GM23338 (cell line): ENCODE measurements around the gene GPC5. TPM values are rescaled to one million over a fixed set of nuclear protein-coding genes. Genes with fewer than 3 reads are reported as not detected.

Experiments
- ATAC-seq: fragments of 200-7000 bp; cut with Tn5 transposase; 3 replicates; pipeline ENCODE4 v1.9.1; 2020
- DNase-seq: peaks from one replicate; pipeline ENCODE4 v3.0.0-alpha.2; 2015; ENCODE audit warnings: low spot score
- H2AFZ ChIP-seq: fragments of 200-600 bp; sonication (generic); 2 replicates; pipeline ENCODE4 v1.8.0; 2016; ENCODE audit warnings: antibody characterized with exemption, mild to moderate bottlenecking, moderate library complexity
- H3F3A ChIP-seq: fragments of 200-600 bp; sonication (generic); replicated peaks from 2 replicates; pipeline ENCODE4 v1.8.0; 2017; ENCODE audit warnings: antibody characterized with exemption, mixed run types, low read depth
- H3K27ac ChIP-seq: fragments of 200-600 bp; sonication (generic); 2 replicates; pipeline ENCODE4 v1.6.1; 2016; ENCODE audit warnings: low read depth
- H3K27me3 ChIP-seq: fragments of 200-600 bp; sonication (generic); 2 replicates; pipeline ENCODE4 v1.8.0; 2016; ENCODE audit warnings: mild to moderate bottlenecking, mixed run types, moderate library complexity; ENCODE audit not compliant: insufficient read depth
- H3K36me3 ChIP-seq: fragments of 200-600 bp; sonication (generic); 2 replicates; pipeline ENCODE4 v1.8.0; 2016; ENCODE audit warnings: mild to moderate bottlenecking; ENCODE audit not compliant: insufficient read depth
- H3K4me1 ChIP-seq: fragments of 200-600 bp; sonication (generic); 2 replicates; pipeline ENCODE4 v1.8.0; 2016; ENCODE audit warnings: mild to moderate bottlenecking, moderate library complexity; ENCODE audit not compliant: insufficient read depth
- H3K4me2 ChIP-seq: fragments of 200-600 bp; sonication (generic); 2 replicates; pipeline ENCODE4 v1.7.1; 2017; ENCODE audit warnings: mixed run types
- H3K4me3 ChIP-seq: fragments of 200-600 bp; sonication (generic); 2 replicates; pipeline ENCODE4 v1.6.1; 2016; ENCODE audit warnings: mixed run types
- H3K79me2 ChIP-seq: fragments of 200-600 bp; sonication (generic); replicated peaks from 2 replicates; pipeline ENCODE4 v1.8.0; 2017; ENCODE audit warnings: mild to moderate bottlenecking; ENCODE audit not compliant: insufficient read depth
- H3K9me2 ChIP-seq: fragments of 200-600 bp; sonication (generic); 2 replicates; pipeline ENCODE4 v1.8.0; 2017; ENCODE audit not compliant: insufficient read depth
- H4K20me1 ChIP-seq: fragments of 200-600 bp; sonication (generic); replicated peaks from 2 replicates; pipeline ENCODE4 v1.8.0; 2017; ENCODE audit warnings: mild to moderate bottlenecking; ENCODE audit not compliant: insufficient read depth
- H3K27ac Mint-ChIP-seq: 2 replicates; pipeline ENCODE4 v1.8.0; 2020; ENCODE audit warnings: inconsistent platforms, mild to moderate bottlenecking, moderate library complexity, mixed read lengths
- H3K27me3 Mint-ChIP-seq: 3 replicates; pipeline ENCODE4 v1.8.0; 2022; ENCODE audit warnings: low read depth, mild to moderate bottlenecking, moderate library complexity, mixed read lengths, inconsistent platforms; ENCODE audit not compliant: insufficient read depth, poor library complexity
- H3K36me3 Mint-ChIP-seq: 3 replicates; pipeline ENCODE4 v1.8.0; 2021; ENCODE audit warnings: low read depth, mild to moderate bottlenecking, inconsistent platforms, moderate library complexity, mixed read lengths
- H3K4me1 Mint-ChIP-seq: 3 replicates; pipeline ENCODE4 v1.8.0; 2020; ENCODE audit warnings: mild to moderate bottlenecking, inconsistent platforms, mixed read lengths
- H3K4me3 Mint-ChIP-seq: 3 replicates; pipeline ENCODE4 v1.8.0; 2021; ENCODE audit warnings: moderate library complexity, mild to moderate bottlenecking, inconsistent platforms, mixed read lengths
- H3K9me3 Mint-ChIP-seq: 3 replicates; pipeline ENCODE4 v1.8.0; 2020; ENCODE audit warnings: moderate library complexity, mild to moderate bottlenecking, inconsistent platforms, mixed read lengths
- JUNB ChIP-seq: IDR thresholded peaks from one replicate; pipeline ENCODE4 v1.6.1; 2016; ENCODE audit warnings: antibody characterized with exemption; ENCODE audit not compliant: unreplicated experiment
- NANOG ChIP-seq: IDR thresholded peaks from 2 replicates; pipeline ENCODE4 v1.6.1; 2016; ENCODE audit warnings: antibody characterized with exemption, borderline replicate concordance
- POLR2AphosphoS5 ChIP-seq: IDR thresholded peaks from 2 replicates; pipeline ENCODE4 v1.6.1; 2016; ENCODE audit warnings: antibody characterized with exemption, low read depth
- STAT1 ChIP-seq: IDR thresholded peaks from one replicate; pipeline ENCODE4 v1.6.1; 2016; ENCODE audit warnings: antibody characterized with exemption; ENCODE audit not compliant: unreplicated experiment
- ZNF462 ChIP-seq: fragments of 250-450 bp; sonication (Bioruptor Pico); IDR thresholded peaks from 2 replicates; pipeline ENCODE4 v1.5.0; 2020; ENCODE audit warnings: mild to moderate bottlenecking, moderate library complexity
- polyA plus RNA-seq: library from polyadenylated mRNA; unstranded; fragments of >200 nt; fragmentation: Nextera tagmentation; extraction: Ambion mirVana; gene quantifications from 2 replicates; pipeline ENCODE4 v1.2.1, GENCODE V29; 2016
- total RNA-seq: library from RNA; depleted of rRNA; stranded (reverse); fragments of >200 nt; shearing (Covaris generic); gene quantifications from 2 replicates; pipeline ENCODE4 v1.2.3, GENCODE V29; 2014
- TF ChIP-seq, protein P1 (sequence below): IDR thresholded peaks from 2 replicates; pipeline ENCODE4 v1.6.1; 2016; ENCODE audit warnings: antibody characterized with exemption
- TF ChIP-seq, protein P2 (sequence below), 2 experiments: fragments of 200-600 bp in 1 of 2; sonication (generic) in 1 of 2; conservative IDR thresholded peaks; 2 replicates each; pipeline versions ENCODE4 v1.5.1 to v1.6.1; 2016 to 2017; ENCODE audit warnings: antibody characterized with exemption in 2 of 2, low read depth in 2 of 2, mild to moderate bottlenecking in 2 of 2, moderate library complexity in 1 of 2
- TF ChIP-seq, protein P3 (sequence below): IDR thresholded peaks from one replicate; pipeline ENCODE4 v1.6.1; 2018; ENCODE audit warnings: antibody characterized with exemption; ENCODE audit not compliant: unreplicated experiment

Gene GPC5
- total and polyA plus RNA-seq, 2 experiments from 2014 or later: 0.95 to 1.1 TPM

DNA sequence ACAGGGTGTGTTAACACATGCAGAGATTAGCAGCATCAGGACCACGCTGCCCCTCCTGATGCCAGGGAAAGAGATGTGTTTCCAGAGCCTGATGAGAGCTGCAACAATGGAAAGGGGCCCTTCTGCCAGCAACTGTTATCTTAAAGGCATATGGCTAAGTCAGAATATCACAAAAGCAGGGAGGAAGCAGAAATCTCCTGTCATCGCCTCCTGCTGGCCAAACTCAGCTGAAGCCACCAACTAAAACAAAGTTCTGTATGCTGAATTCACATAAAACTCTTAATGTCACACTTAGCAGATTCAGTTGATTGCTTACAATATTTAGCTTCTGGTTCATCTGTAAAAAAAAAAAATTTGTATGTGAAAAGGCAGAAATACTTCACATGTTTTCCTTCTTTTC is 178.2 kb downstream of the GPC5 start:
- Histone ChIP-seq H3K79me2 (no peaks in the 10 kb centered on the region), H3K27me3 (no peaks in the 10 kb centered on the region), H3F3A (no peaks in the 10 kb centered on the region), H3K4me1 (no peaks in the 10 kb centered on the region), H3K4me3 (no peak overlapping the region), H3K36me3 (no peaks in the 10 kb centered on the region), H2AFZ (no peak overlapping the region), H3K27ac (no peak overlapping the region), H4K20me1 (no peaks in the 10 kb centered on the region), H3K4me2 (no peak overlapping the region), H3K9me2 (no peaks in the 10 kb centered on the region)
- TF ChIP-seq, protein P1, sequence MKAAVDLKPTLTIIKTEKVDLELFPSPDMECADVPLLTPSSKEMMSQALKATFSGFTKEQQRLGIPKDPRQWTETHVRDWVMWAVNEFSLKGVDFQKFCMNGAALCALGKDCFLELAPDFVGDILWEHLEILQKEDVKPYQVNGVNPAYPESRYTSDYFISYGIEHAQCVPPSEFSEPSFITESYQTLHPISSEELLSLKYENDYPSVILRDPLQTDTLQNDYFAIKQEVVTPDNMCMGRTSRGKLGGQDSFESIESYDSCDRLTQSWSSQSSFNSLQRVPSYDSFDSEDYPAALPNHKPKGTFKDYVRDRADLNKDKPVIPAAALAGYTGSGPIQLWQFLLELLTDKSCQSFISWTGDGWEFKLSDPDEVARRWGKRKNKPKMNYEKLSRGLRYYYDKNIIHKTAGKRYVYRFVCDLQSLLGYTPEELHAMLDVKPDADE: no peak
- TF ChIP-seq, protein P2, sequence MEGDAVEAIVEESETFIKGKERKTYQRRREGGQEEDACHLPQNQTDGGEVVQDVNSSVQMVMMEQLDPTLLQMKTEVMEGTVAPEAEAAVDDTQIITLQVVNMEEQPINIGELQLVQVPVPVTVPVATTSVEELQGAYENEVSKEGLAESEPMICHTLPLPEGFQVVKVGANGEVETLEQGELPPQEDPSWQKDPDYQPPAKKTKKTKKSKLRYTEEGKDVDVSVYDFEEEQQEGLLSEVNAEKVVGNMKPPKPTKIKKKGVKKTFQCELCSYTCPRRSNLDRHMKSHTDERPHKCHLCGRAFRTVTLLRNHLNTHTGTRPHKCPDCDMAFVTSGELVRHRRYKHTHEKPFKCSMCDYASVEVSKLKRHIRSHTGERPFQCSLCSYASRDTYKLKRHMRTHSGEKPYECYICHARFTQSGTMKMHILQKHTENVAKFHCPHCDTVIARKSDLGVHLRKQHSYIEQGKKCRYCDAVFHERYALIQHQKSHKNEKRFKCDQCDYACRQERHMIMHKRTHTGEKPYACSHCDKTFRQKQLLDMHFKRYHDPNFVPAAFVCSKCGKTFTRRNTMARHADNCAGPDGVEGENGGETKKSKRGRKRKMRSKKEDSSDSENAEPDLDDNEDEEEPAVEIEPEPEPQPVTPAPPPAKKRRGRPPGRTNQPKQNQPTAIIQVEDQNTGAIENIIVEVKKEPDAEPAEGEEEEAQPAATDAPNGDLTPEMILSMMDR (conservative IDR thresholded peaks at IDR 0.05; ENCODE audit: low read depth in 2 of 2): peak; percentile 73 to 86
- peak; percentile 66 for ATAC-seq
- DNase-seq: peak; percentile 71
- H3K27ac Mint-ChIP-seq: no peak overlapping the region
- no peaks in the 10 kb centered on the region for H3K4me1 Mint-ChIP-seq
- H3K36me3 Mint-ChIP-seq: no peaks in the 10 kb centered on the region
- H3K27me3 Mint-ChIP-seq: no peaks in the 10 kb centered on the region
- H3K4me3 Mint-ChIP-seq: no peak overlapping the region
- no peaks in the 10 kb centered on the region for H3K9me3 Mint-ChIP-seq

- Histone ChIP-seq H3K27me3 (no peaks in the 10 kb centered on the region), H3K4me2 (no peak overlapping the region), H3K79me2 (no peaks in the 10 kb centered on the region), H3K36me3 (no peaks in the 10 kb centered on the region), H3K4me3 (no peak overlapping the region), H3K27ac (no peak overlapping the region), H3K9me2 (no peaks in the 10 kb centered on the region), H4K20me1 (no peaks in the 10 kb centered on the region), H3F3A (no peaks in the 10 kb centered on the region), H3K4me1 (no peaks in the 10 kb centered on the region), H2AFZ (no peak overlapping the region)
- DNase-seq: no peak
- H3K27ac Mint-ChIP-seq: peak overlapping the region; percentile 6; the same call in 1 of the 2 replicates
- H3K36me3 Mint-ChIP-seq: no peaks in the 10 kb centered on the region
- no peak overlapping the region for H3K4me3 Mint-ChIP-seq
- no peaks in the 10 kb centered on the region for H3K4me1 Mint-ChIP-seq
- no peak for ATAC-seq
- no peaks in the 10 kb centered on the region for H3K27me3 Mint-ChIP-seq
- H3K9me3 Mint-ChIP-seq: no peaks in the 10 kb centered on the region
- TF ChIP-seq POLR2AphosphoS5: no peak
- TF ChIP-seq STAT1: no peak
- no peak for TF ChIP-seq ZNF462 (CRISPR knock-in tag)
- no peak for TF ChIP-seq NANOG
- TF ChIP-seq, protein P1: no peak
- TF ChIP-seq, protein P3, sequence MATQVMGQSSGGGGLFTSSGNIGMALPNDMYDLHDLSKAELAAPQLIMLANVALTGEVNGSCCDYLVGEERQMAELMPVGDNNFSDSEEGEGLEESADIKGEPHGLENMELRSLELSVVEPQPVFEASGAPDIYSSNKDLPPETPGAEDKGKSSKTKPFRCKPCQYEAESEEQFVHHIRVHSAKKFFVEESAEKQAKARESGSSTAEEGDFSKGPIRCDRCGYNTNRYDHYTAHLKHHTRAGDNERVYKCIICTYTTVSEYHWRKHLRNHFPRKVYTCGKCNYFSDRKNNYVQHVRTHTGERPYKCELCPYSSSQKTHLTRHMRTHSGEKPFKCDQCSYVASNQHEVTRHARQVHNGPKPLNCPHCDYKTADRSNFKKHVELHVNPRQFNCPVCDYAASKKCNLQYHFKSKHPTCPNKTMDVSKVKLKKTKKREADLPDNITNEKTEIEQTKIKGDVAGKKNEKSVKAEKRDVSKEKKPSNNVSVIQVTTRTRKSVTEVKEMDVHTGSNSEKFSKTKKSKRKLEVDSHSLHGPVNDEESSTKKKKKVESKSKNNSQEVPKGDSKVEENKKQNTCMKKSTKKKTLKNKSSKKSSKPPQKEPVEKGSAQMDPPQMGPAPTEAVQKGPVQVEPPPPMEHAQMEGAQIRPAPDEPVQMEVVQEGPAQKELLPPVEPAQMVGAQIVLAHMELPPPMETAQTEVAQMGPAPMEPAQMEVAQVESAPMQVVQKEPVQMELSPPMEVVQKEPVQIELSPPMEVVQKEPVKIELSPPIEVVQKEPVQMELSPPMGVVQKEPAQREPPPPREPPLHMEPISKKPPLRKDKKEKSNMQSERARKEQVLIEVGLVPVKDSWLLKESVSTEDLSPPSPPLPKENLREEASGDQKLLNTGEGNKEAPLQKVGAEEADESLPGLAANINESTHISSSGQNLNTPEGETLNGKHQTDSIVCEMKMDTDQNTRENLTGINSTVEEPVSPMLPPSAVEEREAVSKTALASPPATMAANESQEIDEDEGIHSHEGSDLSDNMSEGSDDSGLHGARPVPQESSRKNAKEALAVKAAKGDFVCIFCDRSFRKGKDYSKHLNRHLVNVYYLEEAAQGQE: no peak
- no peak for TF ChIP-seq JUNB
Measured at GRCh38 chr13:91579320-91579719, 180.9 kb downstream of the GPC5 start.
